Measurements from ENCODE around the gene GPR12.

Gene GPR12

GRCh38 chr13:26772531-26772930, 11.9 kb upstream of the GPR12 start:
- Histone ChIP-seq H3K4me1 (ENCODE audit: control insufficient read depth in 5 of 5, insufficient read depth in 5 of 5, low read length in 5 of 5) (no peaks in the 10 kb centered on the region), H3K27me3 (ENCODE audit: control insufficient read depth in 5 of 5, insufficient read depth in 4 of 5, low read length in 5 of 5) (peaks cover 0 to under 1% (median 0%) of the 10 kb centered on the region in 5 donors), H3K27ac (ENCODE audit: low read depth, low read length) (no peak overlapping the region), H3K36me3 (ENCODE audit: control insufficient read depth in 5 of 5, insufficient read depth in 5 of 5, low read length in 5 of 5) (no peaks in the 10 kb centered on the region), H3K4me3 (ENCODE audit: low read depth in 1 of 5, low read length in 5 of 5) (no peak overlapping the region), H3K9me3 (ENCODE audit: control insufficient read depth in 5 of 5, low read length in 5 of 5) (peaks cover 0 to 2% (median 0%) of the 10 kb centered on the region in 5 donors), H3K9ac (ENCODE audit: low read length in 5 of 5) (no peak overlapping the region)

- Histone ChIP-seq H3K4me3 (ENCODE audit: low read depth in 1 of 5, low read length in 5 of 5) (no peak overlapping the region), H3K9ac (ENCODE audit: low read length in 5 of 5) (no peak overlapping the region), H3K27me3 (ENCODE audit: control insufficient read depth in 5 of 5, insufficient read depth in 4 of 5, low read length in 5 of 5) (peaks cover 0 to 2% (median 0%) of the 10 kb centered on the region in 5 donors), H3K36me3 (ENCODE audit: control insufficient read depth in 5 of 5, insufficient read depth in 5 of 5, low read length in 5 of 5) (no peaks in the 10 kb centered on the region), H3K9me3 (ENCODE audit: control insufficient read depth in 5 of 5, low read length in 5 of 5) (peaks cover 0 to 2% (median 0%) of the 10 kb centered on the region in 5 donors), H3K4me1 (ENCODE audit: control insufficient read depth in 5 of 5, insufficient read depth in 5 of 5, low read length in 5 of 5) (no peaks in the 10 kb centered on the region), H3K27ac (ENCODE audit: low read depth, low read length) (no peak overlapping the region)
Observed at GRCh38 chr13:26771796-26772195, 11.2 kb upstream of the GPR12 start.

GRCh38 chr13:26762745-26763345, 2.3 kb upstream of the GPR12 start:
- Histone ChIP-seq H3K9me3 (ENCODE audit: control insufficient read depth in 5 of 5, low read length in 5 of 5) (no peaks in the 10 kb centered on the region), H3K9ac (ENCODE audit: low read length in 5 of 5) (no peak overlapping the region), H3K36me3 (ENCODE audit: control insufficient read depth in 5 of 5, insufficient read depth in 5 of 5, low read length in 5 of 5) (no peaks in the 10 kb centered on the region), H3K4me1 (ENCODE audit: control insufficient read depth in 5 of 5, insufficient read depth in 5 of 5, low read length in 5 of 5) (peaks cover 0 to 15% (median 14%) of the 10 kb centered on the region in 5 donors), H3K27ac (ENCODE audit: low read depth, low read length) (no peak overlapping the region), H3K27me3 (ENCODE audit: control insufficient read depth in 5 of 5, insufficient read depth in 4 of 5, low read length in 5 of 5) (peaks cover 15 to 40% (median 33%) of the 10 kb centered on the region in 5 donors), H3K4me3 (ENCODE audit: low read depth in 1 of 5, low read length in 5 of 5) (no peak overlapping the region)

- H3K4me3 ChIP-seq (ENCODE audit: low read depth in 1 of 5, low read length in 5 of 5), result peak overlapping the region in 2 of 5 donors; percentile 39 to 52
- H3K4me1 ChIP-seq (ENCODE audit: control insufficient read depth in 5 of 5, insufficient read depth in 5 of 5, low read length in 5 of 5), result peaks cover 0 to 15% (median 14%) of the 10 kb centered on the region in 5 donors
- H3K9ac ChIP-seq (ENCODE audit: low read length in 5 of 5), result no peak overlapping the region
- peaks cover 15 to 40% (median 31%) of the 10 kb centered on the region in 5 donors for H3K27me3 ChIP-seq (ENCODE audit: control insufficient read depth in 5 of 5, insufficient read depth in 4 of 5, low read length in 5 of 5)
- H3K36me3 ChIP-seq (ENCODE audit: control insufficient read depth in 5 of 5, insufficient read depth in 5 of 5, low read length in 5 of 5), result no peaks in the 10 kb centered on the region
- H3K9me3 ChIP-seq (ENCODE audit: control insufficient read depth in 5 of 5, low read length in 5 of 5), result no peaks in the 10 kb centered on the region
- H3K27ac ChIP-seq (ENCODE audit: low read depth, low read length), result no peak overlapping the region
Observed at GRCh38 chr13:26760832-26761582, 421 bp upstream of the GPR12 start.

- Histone ChIP-seq H3K4me3 (ENCODE audit: low read depth in 1 of 5, low read length in 5 of 5) (peak overlapping the region in 4 of 5 donors; percentile 36 to 62 (median 44)), H3K4me1 (ENCODE audit: control insufficient read depth in 5 of 5, insufficient read depth in 5 of 5, low read length in 5 of 5) (peaks cover 0 to 15% (median 14%) of the 10 kb centered on the region in 5 donors), H3K36me3 (ENCODE audit: control insufficient read depth in 5 of 5, insufficient read depth in 5 of 5, low read length in 5 of 5) (no peaks in the 10 kb centered on the region), H3K9ac (ENCODE audit: low read length in 5 of 5) (no peak overlapping the region), H3K9me3 (ENCODE audit: control insufficient read depth in 5 of 5, low read length in 5 of 5) (no peaks in the 10 kb centered on the region), H3K27me3 (ENCODE audit: control insufficient read depth in 5 of 5, insufficient read depth in 4 of 5, low read length in 5 of 5) (peaks cover 15 to 40% (median 31%) of the 10 kb centered on the region in 5 donors), H3K27ac (ENCODE audit: low read depth, low read length) (no peak overlapping the region)
Observed at GRCh38 chr13:26759249-26759906, 1.2 kb downstream of the GPR12 start.

GRCh38 chr13:26758496-26759157, 2.0 kb downstream of the GPR12 start:
- H3K27me3 ChIP-seq (ENCODE audit: control insufficient read depth in 5 of 5, insufficient read depth in 4 of 5, low read length in 5 of 5), result peaks cover 15 to 38% (median 31%) of the 10 kb centered on the region in 5 donors
- H3K27ac ChIP-seq (ENCODE audit: low read depth, low read length), result no peak overlapping the region

GRCh38 chr13:26756961-26757360, 3.6 kb downstream of the GPR12 start:
- Histone ChIP-seq H3K4me1 (ENCODE audit: control insufficient read depth in 5 of 5, insufficient read depth in 5 of 5, low read length in 5 of 5) (peaks cover 0 to 15% (median 14%) of the 10 kb centered on the region in 5 donors), H3K27ac (ENCODE audit: low read depth, low read length) (no peak overlapping the region), H3K9ac (ENCODE audit: low read length in 5 of 5) (no peak overlapping the region), H3K36me3 (ENCODE audit: control insufficient read depth in 5 of 5, insufficient read depth in 5 of 5, low read length in 5 of 5) (no peaks in the 10 kb centered on the region), H3K27me3 (ENCODE audit: control insufficient read depth in 5 of 5, insufficient read depth in 4 of 5, low read length in 5 of 5) (peaks cover 15 to 32% (median 27%) of the 10 kb centered on the region in 5 donors), H3K9me3 (ENCODE audit: control insufficient read depth in 5 of 5, low read length in 5 of 5) (no peaks in the 10 kb centered on the region), H3K4me3 (ENCODE audit: low read depth in 1 of 5, low read length in 5 of 5) (no peak overlapping the region)

More at GRCh38 chr13:26758496-26759157, 2.0 kb downstream of the GPR12 start:
- Histone ChIP-seq H3K36me3 (ENCODE audit: control insufficient read depth in 5 of 5, insufficient read depth in 5 of 5, low read length in 5 of 5) (no peaks in the 10 kb centered on the region), H3K4me1 (ENCODE audit: control insufficient read depth in 5 of 5, insufficient read depth in 5 of 5, low read length in 5 of 5) (peaks cover 0 to 15% (median 14%) of the 10 kb centered on the region in 5 donors), H3K9me3 (ENCODE audit: control insufficient read depth in 5 of 5, low read length in 5 of 5) (no peaks in the 10 kb centered on the region), H3K9ac (ENCODE audit: low read length in 5 of 5) (no peak overlapping the region), H3K4me3 (ENCODE audit: low read depth in 1 of 5, low read length in 5 of 5) (no peak overlapping the region)

GRCh38 chr13:26752671-26753070, 7.9 kb downstream of the GPR12 start:
- Histone ChIP-seq H3K4me3 (ENCODE audit: low read depth in 1 of 5, low read length in 5 of 5) (no peak overlapping the region), H3K27me3 (ENCODE audit: control insufficient read depth in 5 of 5, insufficient read depth in 4 of 5, low read length in 5 of 5) (peaks cover 0 to 3% (median 0%) of the 10 kb centered on the region in 5 donors), H3K36me3 (ENCODE audit: control insufficient read depth in 5 of 5, insufficient read depth in 5 of 5, low read length in 5 of 5) (no peaks in the 10 kb centered on the region), H3K9me3 (ENCODE audit: control insufficient read depth in 5 of 5, low read length in 5 of 5) (no peaks in the 10 kb centered on the region), H3K9ac (ENCODE audit: low read length in 5 of 5) (no peak overlapping the region), H3K4me1 (ENCODE audit: control insufficient read depth in 5 of 5, insufficient read depth in 5 of 5, low read length in 5 of 5) (no peaks in the 10 kb centered on the region), H3K27ac (ENCODE audit: low read depth, low read length) (no peak overlapping the region)

GRCh38 chr13:26749905-26750304, 10.7 kb downstream of the GPR12 start:
- H3K9ac ChIP-seq (ENCODE audit: low read length in 5 of 5), result no peak overlapping the region
- H3K27me3 ChIP-seq (ENCODE audit: control insufficient read depth in 5 of 5, insufficient read depth in 4 of 5, low read length in 5 of 5), result peaks cover 0 to 3% (median 2%) of the 10 kb centered on the region in 5 donors
- no peak overlapping the region for H3K27ac ChIP-seq (ENCODE audit: low read depth, low read length)
- H3K4me1 ChIP-seq (ENCODE audit: control insufficient read depth in 5 of 5, insufficient read depth in 5 of 5, low read length in 5 of 5), result no peaks in the 10 kb centered on the region
- H3K36me3 ChIP-seq (ENCODE audit: control insufficient read depth in 5 of 5, insufficient read depth in 5 of 5, low read length in 5 of 5), result no peaks in the 10 kb centered on the region
- H3K9me3 ChIP-seq (ENCODE audit: control insufficient read depth in 5 of 5, low read length in 5 of 5), result no peaks in the 10 kb centered on the region
- no peak overlapping the region for H3K4me3 ChIP-seq (ENCODE audit: low read depth in 1 of 5, low read length in 5 of 5)
